MM.1S (cell line): Measurements from ENCODE around the gene CCDC181.

Experiments used
- EZH2 ChIP-seq: fragments of 300-600 bp; sonication (generic); optimal IDR thresholded peaks from 2 replicates; pipeline ENCODE3; 2017; ENCODE audit warnings: low read depth, mild to moderate bottlenecking, antibody characterized with exemption, low read length, mixed read lengths
- EZH2phosphoT487 ChIP-seq: fragments of 300-600 bp; sonication (generic); IDR thresholded peaks from 2 replicates; pipeline ENCODE4 v1.6.1; 2018; ENCODE audit warnings: antibody characterized with exemption, low read length
- TF ChIP-seq, protein P1 (sequence below): fragments of 300-600 bp; sonication (generic); IDR thresholded peaks from 2 replicates; pipeline ENCODE4 v1.5.1; 2016; ENCODE audit warnings: antibody characterized with exemption, low read length, mixed read lengths

- TF ChIP-seq, protein P1, sequence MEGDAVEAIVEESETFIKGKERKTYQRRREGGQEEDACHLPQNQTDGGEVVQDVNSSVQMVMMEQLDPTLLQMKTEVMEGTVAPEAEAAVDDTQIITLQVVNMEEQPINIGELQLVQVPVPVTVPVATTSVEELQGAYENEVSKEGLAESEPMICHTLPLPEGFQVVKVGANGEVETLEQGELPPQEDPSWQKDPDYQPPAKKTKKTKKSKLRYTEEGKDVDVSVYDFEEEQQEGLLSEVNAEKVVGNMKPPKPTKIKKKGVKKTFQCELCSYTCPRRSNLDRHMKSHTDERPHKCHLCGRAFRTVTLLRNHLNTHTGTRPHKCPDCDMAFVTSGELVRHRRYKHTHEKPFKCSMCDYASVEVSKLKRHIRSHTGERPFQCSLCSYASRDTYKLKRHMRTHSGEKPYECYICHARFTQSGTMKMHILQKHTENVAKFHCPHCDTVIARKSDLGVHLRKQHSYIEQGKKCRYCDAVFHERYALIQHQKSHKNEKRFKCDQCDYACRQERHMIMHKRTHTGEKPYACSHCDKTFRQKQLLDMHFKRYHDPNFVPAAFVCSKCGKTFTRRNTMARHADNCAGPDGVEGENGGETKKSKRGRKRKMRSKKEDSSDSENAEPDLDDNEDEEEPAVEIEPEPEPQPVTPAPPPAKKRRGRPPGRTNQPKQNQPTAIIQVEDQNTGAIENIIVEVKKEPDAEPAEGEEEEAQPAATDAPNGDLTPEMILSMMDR: no peak
- TF ChIP-seq EZH2phosphoT487 (no peak), EZH2 (no peak)
Observed at GRCh38 chr1:169345511-169345910, 81.8 kb downstream of the CCDC181 start.
